Measurements from ENCODE around the gene RHEB. TPM values are rescaled to one million over a fixed set of nuclear protein-coding genes. Genes with fewer than 3 reads are reported as not detected.

Gene RHEB
- total RNA-seq, 1 donor from 2014 or later = 88.2 TPM

- Mint-ChIP-seq H3K9me3 (ENCODE audit: unreplicated experiment) (peaks cover 3% of the 10 kb centered on the region), H3K36me3 (ENCODE audit: unreplicated experiment) (no peaks in the 10 kb centered on the region), H3K4me3 (ENCODE audit: unreplicated experiment) (no peak overlapping the region), H3K4me1 (ENCODE audit: low read depth, unreplicated experiment) (peaks cover 2% of the 10 kb centered on the region), H3K27me3 (ENCODE audit: unreplicated experiment) (no peaks in the 10 kb centered on the region), H3K27ac (ENCODE audit: unreplicated experiment) (no peak overlapping the region)
- TF ChIP-seq, protein P1, sequence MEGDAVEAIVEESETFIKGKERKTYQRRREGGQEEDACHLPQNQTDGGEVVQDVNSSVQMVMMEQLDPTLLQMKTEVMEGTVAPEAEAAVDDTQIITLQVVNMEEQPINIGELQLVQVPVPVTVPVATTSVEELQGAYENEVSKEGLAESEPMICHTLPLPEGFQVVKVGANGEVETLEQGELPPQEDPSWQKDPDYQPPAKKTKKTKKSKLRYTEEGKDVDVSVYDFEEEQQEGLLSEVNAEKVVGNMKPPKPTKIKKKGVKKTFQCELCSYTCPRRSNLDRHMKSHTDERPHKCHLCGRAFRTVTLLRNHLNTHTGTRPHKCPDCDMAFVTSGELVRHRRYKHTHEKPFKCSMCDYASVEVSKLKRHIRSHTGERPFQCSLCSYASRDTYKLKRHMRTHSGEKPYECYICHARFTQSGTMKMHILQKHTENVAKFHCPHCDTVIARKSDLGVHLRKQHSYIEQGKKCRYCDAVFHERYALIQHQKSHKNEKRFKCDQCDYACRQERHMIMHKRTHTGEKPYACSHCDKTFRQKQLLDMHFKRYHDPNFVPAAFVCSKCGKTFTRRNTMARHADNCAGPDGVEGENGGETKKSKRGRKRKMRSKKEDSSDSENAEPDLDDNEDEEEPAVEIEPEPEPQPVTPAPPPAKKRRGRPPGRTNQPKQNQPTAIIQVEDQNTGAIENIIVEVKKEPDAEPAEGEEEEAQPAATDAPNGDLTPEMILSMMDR (IDR thresholded peaks at IDR 0.05; ENCODE audit: partially characterized antibody, unreplicated experiment) = no peak
- DNase-seq = no peak
These were observed 82.5 kb downstream of the RHEB start for GRCh38 chr7:151437159-151437553.

GRCh38 chr7:151436446-151437158 is 83.1 kb downstream of the RHEB start:
- H3K4me3 Mint-ChIP-seq (ENCODE audit: unreplicated experiment) = no peak overlapping the region
- no peaks in the 10 kb centered on the region for H3K36me3 Mint-ChIP-seq (ENCODE audit: unreplicated experiment)
- no peaks in the 10 kb centered on the region for H3K9me3 Mint-ChIP-seq (ENCODE audit: unreplicated experiment)
- no peak overlapping the region for H3K27ac Mint-ChIP-seq (ENCODE audit: unreplicated experiment)
- H3K27me3 Mint-ChIP-seq (ENCODE audit: unreplicated experiment) = no peaks in the 10 kb centered on the region
- H3K4me1 Mint-ChIP-seq (ENCODE audit: low read depth, unreplicated experiment) = peaks cover 2% of the 10 kb centered on the region
- TF ChIP-seq, protein P1 (IDR thresholded peaks at IDR 0.05; ENCODE audit: partially characterized antibody, unreplicated experiment) = no peak
- no peak for DNase-seq

GRCh38 chr7:151435971-151436370 is 83.7 kb downstream of the RHEB start:
- Mint-ChIP-seq H3K27ac (ENCODE audit: unreplicated experiment) (no peak overlapping the region), H3K27me3 (ENCODE audit: unreplicated experiment) (no peaks in the 10 kb centered on the region), H3K36me3 (ENCODE audit: unreplicated experiment) (no peaks in the 10 kb centered on the region), H3K9me3 (ENCODE audit: unreplicated experiment) (no peaks in the 10 kb centered on the region), H3K4me3 (ENCODE audit: unreplicated experiment) (no peak overlapping the region), H3K4me1 (ENCODE audit: low read depth, unreplicated experiment) (peaks cover 2% of the 10 kb centered on the region)
- no peak for DNase-seq
- TF ChIP-seq, protein P1 (IDR thresholded peaks at IDR 0.05; ENCODE audit: partially characterized antibody, unreplicated experiment) = no peak

DNA sequence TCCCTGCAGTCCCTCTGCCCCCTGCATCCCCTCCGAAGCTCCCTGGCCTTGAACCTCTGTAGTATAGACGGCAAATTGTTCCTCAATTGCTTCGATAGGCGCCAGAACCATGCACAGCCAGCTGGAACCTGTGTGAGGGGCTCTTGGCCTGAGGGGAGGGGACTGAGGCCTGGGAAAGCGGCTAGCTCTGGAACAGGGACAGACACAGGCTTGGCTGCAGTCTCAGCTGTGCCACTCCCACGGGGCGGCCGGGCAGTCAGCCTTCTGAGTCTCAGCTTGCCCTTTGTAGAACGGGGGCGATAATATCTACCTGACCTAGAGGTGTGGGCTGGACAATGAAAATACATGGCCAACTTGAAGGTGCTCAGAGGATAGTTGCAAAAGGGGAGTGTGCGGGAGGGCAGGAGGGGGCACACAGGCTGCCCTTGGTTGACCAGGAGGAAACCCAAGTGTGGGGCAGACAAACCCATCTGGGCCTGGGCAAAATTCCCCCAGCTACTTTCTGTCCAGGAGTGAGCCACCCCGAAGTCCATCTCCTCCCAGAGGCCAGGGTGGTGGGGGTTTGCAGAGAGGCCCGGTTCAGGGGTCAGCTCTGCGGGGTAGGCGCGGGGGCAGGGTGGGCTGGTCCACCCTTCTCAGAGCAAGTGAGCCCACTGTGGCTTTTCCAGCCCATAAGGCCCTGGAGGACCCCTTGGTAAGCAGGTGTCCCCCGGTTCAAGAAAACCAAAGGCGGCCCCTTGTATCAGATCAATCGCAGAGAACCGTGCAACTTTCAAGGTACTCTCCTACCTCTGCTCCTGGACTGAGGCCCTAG is 84.4 kb downstream of the RHEB start:
- DNase-seq = no peak
- Mint-ChIP-seq H3K4me3 (ENCODE audit: unreplicated experiment) (no peak overlapping the region), H3K36me3 (ENCODE audit: unreplicated experiment) (no peaks in the 10 kb centered on the region), H3K9me3 (ENCODE audit: unreplicated experiment) (no peaks in the 10 kb centered on the region), H3K27ac (ENCODE audit: unreplicated experiment) (no peak overlapping the region), H3K27me3 (ENCODE audit: unreplicated experiment) (no peaks in the 10 kb centered on the region), H3K4me1 (ENCODE audit: low read depth, unreplicated experiment) (peaks cover 2% of the 10 kb centered on the region)
- TF ChIP-seq, protein P1 (IDR thresholded peaks at IDR 0.05; ENCODE audit: partially characterized antibody, unreplicated experiment) = no peak

DNA sequence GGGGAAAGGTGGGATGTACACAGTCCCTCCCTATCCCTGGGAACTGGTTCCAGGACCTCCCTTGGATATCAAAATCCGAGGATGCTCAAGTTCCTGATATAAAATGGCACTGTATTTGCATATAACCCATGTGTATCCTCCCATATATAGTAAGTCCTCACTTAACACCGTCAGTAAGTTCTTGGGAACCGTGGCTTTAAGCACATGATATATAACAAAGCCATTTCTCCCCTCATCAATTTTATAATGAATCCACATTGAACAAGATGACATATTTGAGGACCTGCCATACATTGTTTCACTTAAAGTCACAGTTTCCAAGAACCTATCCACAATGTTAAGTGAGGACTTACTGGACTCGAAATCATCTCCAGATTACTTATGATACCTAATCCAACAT is 85.1 kb downstream of the RHEB start:
- H3K4me3 Mint-ChIP-seq (ENCODE audit: unreplicated experiment) = no peak overlapping the region
- peaks cover 2% of the 10 kb centered on the region for H3K4me1 Mint-ChIP-seq (ENCODE audit: low read depth, unreplicated experiment)
- peaks cover 4% of the 10 kb centered on the region for H3K9me3 Mint-ChIP-seq (ENCODE audit: unreplicated experiment)
- TF ChIP-seq, protein P1 (IDR thresholded peaks at IDR 0.05; ENCODE audit: partially characterized antibody, unreplicated experiment) = no peak
- H3K27me3 Mint-ChIP-seq (ENCODE audit: unreplicated experiment) = no peaks in the 10 kb centered on the region
- no peak for DNase-seq
- H3K36me3 Mint-ChIP-seq (ENCODE audit: unreplicated experiment) = no peaks in the 10 kb centered on the region
- H3K27ac Mint-ChIP-seq (ENCODE audit: unreplicated experiment) = no peak overlapping the region

Measured in glutamatergic neuron (in vitro differentiated cells).